Heart left ventricle (tissue), 16 donors: ENCODE results near the gene DNAJC8. TPM values are rescaled to one million over a fixed set of nuclear protein-coding genes. Genes with fewer than 3 reads are reported as not detected.

Experiments used
- ATAC-seq, 4 donors: fragments of 200-7000 bp; cut with Tn5 transposase; one replicate each; pipeline ENCODE4 v1.9.1; 2020 to 2022; ENCODE audit warnings: moderate library complexity in 4 of 4, mild to moderate bottlenecking in 3 of 4, moderate number of reproducible peaks in 1 of 4
- DNase-seq, 5 donors: peaks; one replicate each; pipeline ENCODE4 v3.0.0-alpha.2; 2020
- H3K27ac ChIP-seq, 12 donors: fragments of 200-600 bp; sonication (generic) in 4 of 12; one replicate each; pipeline versions ENCODE4 v1.5.0 to v1.8.0; 2016 to 2022; ENCODE audit warnings: mild to moderate bottlenecking in 2 of 12
- H3K27me3 ChIP-seq, 9 donors: fragments of 200-600 bp; sonication (generic) in 2 of 9; one replicate each; pipeline versions ENCODE4 v1.5.1 to v1.8.0; 2016 to 2022; ENCODE audit warnings: mild to moderate bottlenecking in 3 of 9
- H3K36me3 ChIP-seq, 9 donors: fragments of 200-600 bp; sonication (generic) in 2 of 9; one replicate each; pipeline versions ENCODE4 v1.5.0 to v1.8.0; 2018 to 2022; ENCODE audit warnings: mild to moderate bottlenecking in 2 of 9
- H3K4me1 ChIP-seq, 12 donors: fragments of 200-600 bp; sonication (generic) in 4 of 12; one replicate each; pipeline versions ENCODE4 v1.5.0 to v1.8.0; 2016 to 2022; ENCODE audit warnings: mild to moderate bottlenecking in 3 of 12
- H3K4me3 ChIP-seq, 12 donors: fragments of 200-600 bp; sonication (generic) in 4 of 12; one replicate each; pipeline versions ENCODE4 v1.5.0 to v1.8.0; 2017 to 2022; ENCODE audit warnings: mild to moderate bottlenecking in 9 of 12, moderate library complexity in 4 of 12
- H3K9me3 ChIP-seq, 12 donors: fragments of 200-600 bp; sonication (generic) in 4 of 12; one replicate each; pipeline versions ENCODE4 v1.5.0 to v1.8.0; 2016 to 2022; ENCODE audit warnings: mild to moderate bottlenecking in 1 of 12
- POLR2A ChIP-seq, 2 donors: fragments of 450-650 bp; IDR thresholded peaks; one replicate each; pipeline ENCODE4 v1.6.1; 2017; ENCODE audit warnings: antibody characterized with exemption in 2 of 2, mild to moderate bottlenecking in 2 of 2, moderate library complexity in 2 of 2
- WGBS, 4 donors: extraction: QIAGEN DNeasy Blood & Tissue Kit in 2 of 4; methylation state at CpG; one replicate each; pipeline versions ENCODE4 v1.1.5 to v1.1.7; 2013 to 2018; 5-methylcytosine and 5-hydroxymethylcytosine counted together
- intact Hi-C, 10 donors: fragments of 100-400 bp; cut with DNase I; formaldehyde crosslinking; loops; one replicate each; pipeline versions ENCODE4 v1.11.1 to v1.14.2; 2022
- long read RNA-seq, 3 donors: library from polyadenylated mRNA; unstranded; transcript quantifications; one replicate each; pipeline ENCODE4 v2.0.0, GENCODE V29; 2020 to 2021
- polyA plus RNA-seq, 2 donors: library from polyadenylated mRNA; stranded (reverse); fragments of 200-250 nt; gene quantifications; one replicate each; pipeline ENCODE4 v1.2.3, GENCODE V29; 2013
- total RNA-seq, 9 donors: library from RNA; depleted of rRNA in 2 of 9; stranded (reverse); fragments of >200 nt in 2 of 9; fragmentation: NEBNext Ultra II Directional in 3 of 9; extraction: Animal tissue kit (Norgen Biotek cat#: 25700) in 3 of 9; gene quantifications; one replicate each; pipeline versions ENCODE4 v1.1.0 to v1.2.4, GENCODE V29; 2016 to 2023
- TF ChIP-seq, protein P1 (sequence below), 12 donors: fragments of 200-600 bp; sonication (generic) in 4 of 12; IDR thresholded peaks; one replicate each; pipeline versions ENCODE4 v1.5.0 to v1.8.0; 2018 to 2022; ENCODE audit warnings: antibody characterized with exemption in 12 of 12, mild to moderate bottlenecking in 5 of 12
- donor health status: ischemic (EF 13 %, LVEDD 7.1; RV severe dilation, severe dysfunction).
- donor health status: healthy with polysubstance abuse.
- donor health status: DM: no; HTN: yes; CAD: no.
- donor health status: DM: no; HTN: no; CAD: no.
- donor health status: ischemic (EF 25% LVEDD 6.9; RV normal size, moderate dysfunction).
- donor health status: ischemic (EF 25% LVEDD 5.7; RV mildly dilated, moderate dysfunction).
- donor health status: healthy.
- donor health status: DM: yes; HTN: yes; CAD: no.
- donor health status: ischemic (EF 35%, LVEDD 5.7; RV mildly dilated, moderate dysfunction).
- donor health status: nonischemic (EF 11% LVEDD 7.7; RV severe dilation, severe dysfunction).
- donor health status: DM: yes; HTN: yes; CAD: no.
- donor health status: PGD.
- donor health status: ischemic (EF 29% LVEDD 5.4; RV normal size, mild dysfunction).
- donor health status: nonischemic (EF 23%, LVEDD 6.1; RV moderate dilation, normal function).

Gene DNAJC8, protein sequence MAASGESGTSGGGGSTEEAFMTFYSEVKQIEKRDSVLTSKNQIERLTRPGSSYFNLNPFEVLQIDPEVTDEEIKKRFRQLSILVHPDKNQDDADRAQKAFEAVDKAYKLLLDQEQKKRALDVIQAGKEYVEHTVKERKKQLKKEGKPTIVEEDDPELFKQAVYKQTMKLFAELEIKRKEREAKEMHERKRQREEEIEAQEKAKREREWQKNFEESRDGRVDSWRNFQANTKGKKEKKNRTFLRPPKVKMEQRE
- total RNA-seq, result 10 to 100 TPM; 47.1 to 66.9 (median 58.4) TPM
- polyA plus RNA-seq, result 10 to 100 TPM; 53.8 to 84.9 TPM
- long read RNA-seq, donor 1, transcript DNAJC8-201 (9 exons, 1,759 nt), result major isoform, 89 of 97 reads
- long read RNA-seq, donor 1, partial matches to known transcripts, result 5 of 97 reads
- long read RNA-seq, donor 1, other reads (novel, unspliced or antisense), result 3 of 97 reads
- long read RNA-seq, donor 2, transcript DNAJC8-201 (9 exons, 1,759 nt), result major isoform, 248 of 270 reads
- long read RNA-seq, donor 2, partial matches to known transcripts, result 6 of 270 reads
- long read RNA-seq, donor 2, other reads (novel, unspliced or antisense), result 12 of 270 reads
- long read RNA-seq, donor 3, transcript DNAJC8-201 (9 exons, 1,759 nt), result major isoform, 73 of 81 reads
- long read RNA-seq, donor 3, partial matches to known transcripts, result 3 of 81 reads
- long read RNA-seq, donor 3, other reads (novel, unspliced or antisense), result 3 of 81 reads

GRCh38 chr1:28232558-28233263, at the start of gene DNAJC8:
Gene DNAJC8 (minus strand): TSS chr1:28233029. CDS start chr1:28232998, 31 bp downstream.
- DNase-seq (peak; percentile 94 to 97 (median 96)), ATAC-seq (peak; percentile 63 to 77 (median 75))
- no peaks in the 10 kb centered on the region for H3K27me3 ChIP-seq
- intact Hi-C loops, result no loop called here
- peaks cover 4 to 41% (median 26%) of the 10 kb centered on the region in 12 donors for H3K4me1 ChIP-seq
- peak within 1 kb of the TSS in 11 of 12 donors; percentile 26 to 88 (median 80) for H3K27ac ChIP-seq
- 0 to 1% (median 0%) methylated on average over 28 to 40 of the region's 40 CpGs for WGBS, 4 donors
- H3K4me3 ChIP-seq, result peak within 1 kb of the TSS; percentile 66 to 94 (median 82)
- TF ChIP-seq POLR2A (IDR thresholded peaks at IDR 0.05), result peak in 1 of 2 donors; percentile 75
- TF ChIP-seq, protein P1, sequence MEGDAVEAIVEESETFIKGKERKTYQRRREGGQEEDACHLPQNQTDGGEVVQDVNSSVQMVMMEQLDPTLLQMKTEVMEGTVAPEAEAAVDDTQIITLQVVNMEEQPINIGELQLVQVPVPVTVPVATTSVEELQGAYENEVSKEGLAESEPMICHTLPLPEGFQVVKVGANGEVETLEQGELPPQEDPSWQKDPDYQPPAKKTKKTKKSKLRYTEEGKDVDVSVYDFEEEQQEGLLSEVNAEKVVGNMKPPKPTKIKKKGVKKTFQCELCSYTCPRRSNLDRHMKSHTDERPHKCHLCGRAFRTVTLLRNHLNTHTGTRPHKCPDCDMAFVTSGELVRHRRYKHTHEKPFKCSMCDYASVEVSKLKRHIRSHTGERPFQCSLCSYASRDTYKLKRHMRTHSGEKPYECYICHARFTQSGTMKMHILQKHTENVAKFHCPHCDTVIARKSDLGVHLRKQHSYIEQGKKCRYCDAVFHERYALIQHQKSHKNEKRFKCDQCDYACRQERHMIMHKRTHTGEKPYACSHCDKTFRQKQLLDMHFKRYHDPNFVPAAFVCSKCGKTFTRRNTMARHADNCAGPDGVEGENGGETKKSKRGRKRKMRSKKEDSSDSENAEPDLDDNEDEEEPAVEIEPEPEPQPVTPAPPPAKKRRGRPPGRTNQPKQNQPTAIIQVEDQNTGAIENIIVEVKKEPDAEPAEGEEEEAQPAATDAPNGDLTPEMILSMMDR (IDR thresholded peaks at IDR 0.05), result no peak
- H3K36me3 ChIP-seq, result peaks cover 0 to 35% (median 24%) of the 10 kb centered on the region in 9 donors
- H3K9me3 ChIP-seq, result no peaks in the 10 kb centered on the region

GRCh38 chr1:28281608-28282425, 49.0 kb upstream of the DNAJC8 start:
- DNase-seq (no peak), ATAC-seq (peak in 1 of 4 donors; percentile 18)
- WGBS, 4 donors, result 91 to 93% (median 92%) methylated on average over 14 of the region's 14 CpGs
- TF ChIP-seq, protein P1 (IDR thresholded peaks at IDR 0.05), result no peak
- TF ChIP-seq POLR2A (IDR thresholded peaks at IDR 0.05), result no peak
- no peaks in the 10 kb centered on the region for H3K9me3 ChIP-seq
- peaks cover 0 to 30% (median 2%) of the 10 kb centered on the region in 12 donors for H3K4me1 ChIP-seq
- H3K4me3 ChIP-seq, result no peak overlapping the region
- peak overlapping the region in 3 of 12 donors; percentile 20 to 66 (median 49) for H3K27ac ChIP-seq
- intact Hi-C loops, result no loop called here
- no peaks in the 10 kb centered on the region for H3K27me3 ChIP-seq
- peaks cover 0 to 61% (median 52%) of the 10 kb centered on the region in 9 donors for H3K36me3 ChIP-seq

DNA sequence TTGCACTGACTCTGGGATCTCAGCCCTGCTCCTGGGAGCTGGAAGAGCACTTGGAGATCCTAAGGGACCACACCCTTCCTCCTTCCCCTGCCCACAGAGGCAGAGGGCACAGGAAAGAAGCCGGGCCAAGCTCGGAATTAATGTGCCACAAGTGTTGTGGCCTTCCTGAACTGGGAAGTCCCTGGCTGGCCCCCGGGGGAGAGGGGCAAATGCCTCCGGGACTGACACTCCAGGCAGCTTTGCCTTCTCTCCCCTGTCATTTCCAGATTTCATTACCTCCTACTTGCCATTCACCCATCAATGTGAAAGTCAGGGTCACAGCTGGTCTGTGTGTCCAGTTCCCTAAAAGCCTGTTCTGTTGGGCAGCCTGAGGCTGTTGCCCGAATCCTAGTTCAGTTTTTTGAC, 48.1 kb upstream of the DNAJC8 start:
- 51 to 73% (median 63%) methylated on average over 4 to 5 of the region's 5 CpGs for WGBS, 4 donors
- Histone ChIP-seq H3K9me3 (no peaks in the 10 kb centered on the region), H3K27me3 (no peaks in the 10 kb centered on the region), H3K4me3 (no peak overlapping the region), H3K4me1 (peaks cover 0 to 30% (median 2%) of the 10 kb centered on the region in 12 donors), H3K36me3 (peaks cover 0 to 70% (median 60%) of the 10 kb centered on the region in 9 donors), H3K27ac (peak overlapping the region in 5 of 12 donors; percentile 20 to 66 (median 49))
- intact Hi-C loops, result no loop called here
- peak in 1 of 5 donors; percentile 34 for DNase-seq
- TF ChIP-seq, protein P1 (IDR thresholded peaks at IDR 0.05), result no peak
- no peak for TF ChIP-seq POLR2A (IDR thresholded peaks at IDR 0.05)
- peak in 3 of 4 donors; percentile 43 to 47 (median 47) for ATAC-seq
